Measurements from ENCODE around the gene ZNF57.
A peak's percentile ranks its signal among the peaks of the same experiment; 100 is the strongest.
"Not testable (repeated sequence)": the region's sequence is repeated elsewhere in the genome, so short reads cannot be mapped to it uniquely, and the experiment has no call there.

The ZNF57 gene
- total RNA-seq, result 0.14 to 6.4 (median 4.5) reads per million in 17 experiments

DNA sequence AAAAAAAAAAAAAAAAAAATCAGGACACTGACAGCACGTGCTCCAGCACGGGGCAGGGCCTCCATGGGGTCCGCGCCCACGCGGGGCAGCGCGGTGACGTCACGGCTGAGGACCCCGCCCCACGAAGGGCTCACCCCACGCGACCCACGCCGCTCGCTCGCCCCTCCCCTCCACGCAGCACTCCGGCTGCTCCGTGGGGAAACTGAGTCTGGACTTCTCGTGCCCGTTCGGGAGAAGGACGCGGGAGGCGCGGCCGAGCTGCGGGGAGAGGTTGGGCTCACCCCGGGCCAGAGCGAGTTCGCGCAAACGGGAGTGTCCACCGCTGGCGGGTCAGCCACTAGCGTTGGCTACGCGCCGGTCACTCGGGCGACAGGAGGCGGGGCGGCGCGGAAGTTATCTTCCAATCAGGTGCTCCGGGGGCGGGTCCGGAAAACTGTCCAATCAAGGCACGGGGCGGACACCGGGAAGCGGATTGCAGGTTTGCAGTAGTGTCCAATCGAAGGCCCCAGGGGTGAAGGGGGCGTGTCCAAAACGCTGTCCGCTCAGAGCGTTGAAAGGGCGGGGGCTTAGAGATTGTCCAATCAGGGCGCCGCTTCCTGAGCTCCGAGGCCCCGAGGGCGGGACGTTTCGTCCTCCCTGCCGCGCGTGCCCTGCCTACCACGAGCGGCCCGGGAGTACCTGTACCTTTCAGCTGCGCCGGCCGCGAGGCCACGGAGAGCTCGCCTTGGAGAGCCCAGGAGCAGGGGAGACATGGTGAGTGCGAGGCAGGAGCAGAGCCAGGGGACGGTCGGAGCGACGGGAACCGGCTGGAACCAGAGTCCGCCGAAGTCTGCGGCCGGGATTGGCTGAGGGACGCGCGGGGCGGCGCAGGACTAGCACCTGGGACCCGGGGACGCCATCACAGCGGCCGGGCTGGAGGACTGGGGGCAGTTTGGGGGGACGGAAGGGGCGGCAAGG, at the start of gene ZNF57:
Gene ZNF57 (plus strand): TSS at position 633 of the 957 bp plus-strand sequence. CDS start 118 bp downstream, at position 751.
- peak; percentile 99 to 100 (median 100) for DNase-seq

DNA sequence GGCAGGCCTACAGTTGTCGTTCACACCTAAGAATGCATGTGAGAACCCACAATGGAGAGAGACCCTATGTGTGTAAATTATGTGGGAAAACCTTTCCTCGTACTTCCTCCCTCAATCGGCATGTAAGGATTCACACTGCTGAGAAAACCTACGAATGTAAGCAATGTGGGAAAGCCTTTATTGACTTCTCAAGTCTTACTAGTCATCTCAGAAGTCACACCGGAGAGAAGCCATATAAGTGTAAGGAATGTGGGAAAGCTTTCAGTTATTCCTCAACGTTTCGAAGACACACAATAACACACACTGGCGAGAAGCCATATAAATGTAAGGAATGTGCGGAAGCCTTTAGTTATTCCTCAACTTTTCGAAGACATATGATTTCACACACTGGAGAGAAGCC, 48.1 kb upstream of the ZNF57 start:
- no peak for DNase-seq

DNA sequence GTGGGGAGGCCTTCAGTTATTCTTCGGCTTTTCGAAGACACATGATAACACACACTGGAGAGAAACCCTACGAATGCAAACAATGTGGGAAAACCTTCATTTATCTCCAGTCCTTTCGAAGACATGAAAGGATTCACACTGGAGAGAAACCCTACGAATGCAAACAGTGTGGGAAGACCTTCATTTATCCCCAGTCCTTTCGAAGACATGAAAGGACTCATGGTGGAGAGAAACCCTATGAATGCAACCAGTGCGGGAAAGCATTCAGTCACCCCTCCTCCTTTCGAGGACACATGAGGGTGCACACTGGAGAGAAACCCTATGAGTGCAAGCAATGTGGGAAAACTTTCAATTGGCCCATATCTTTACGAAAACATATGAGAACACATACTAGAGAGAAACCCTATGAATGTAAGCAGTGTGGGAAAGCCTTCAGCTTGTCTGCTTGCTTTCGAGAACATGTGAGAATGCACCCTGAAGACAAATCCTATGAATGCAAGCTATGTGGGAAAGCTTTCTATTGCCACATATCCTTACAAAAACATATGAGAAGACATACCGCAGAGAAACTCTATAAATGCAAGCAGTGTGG, 47.6 kb upstream of the ZNF57 start:
- no peak for DNase-seq

DNA sequence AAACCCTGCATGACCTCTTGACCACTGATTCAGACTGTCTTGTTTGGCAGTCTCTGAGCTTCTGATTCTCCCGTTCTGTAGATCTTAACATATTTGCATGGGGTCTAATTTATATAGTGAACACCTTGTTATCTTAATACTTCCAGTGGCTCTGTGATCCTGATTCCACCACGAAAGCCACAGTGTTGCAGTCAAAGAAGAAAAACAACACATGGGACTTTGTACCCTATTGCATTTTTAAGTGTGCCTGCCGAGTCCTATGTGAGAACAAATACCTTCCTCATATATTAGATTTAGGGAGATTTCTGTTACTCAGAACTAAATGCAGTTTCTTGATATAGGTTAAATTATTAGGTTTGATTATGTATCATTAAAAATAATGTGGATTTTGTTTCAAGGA, 45.9 kb upstream of the ZNF57 start:
- no peak for DNase-seq

DNA sequence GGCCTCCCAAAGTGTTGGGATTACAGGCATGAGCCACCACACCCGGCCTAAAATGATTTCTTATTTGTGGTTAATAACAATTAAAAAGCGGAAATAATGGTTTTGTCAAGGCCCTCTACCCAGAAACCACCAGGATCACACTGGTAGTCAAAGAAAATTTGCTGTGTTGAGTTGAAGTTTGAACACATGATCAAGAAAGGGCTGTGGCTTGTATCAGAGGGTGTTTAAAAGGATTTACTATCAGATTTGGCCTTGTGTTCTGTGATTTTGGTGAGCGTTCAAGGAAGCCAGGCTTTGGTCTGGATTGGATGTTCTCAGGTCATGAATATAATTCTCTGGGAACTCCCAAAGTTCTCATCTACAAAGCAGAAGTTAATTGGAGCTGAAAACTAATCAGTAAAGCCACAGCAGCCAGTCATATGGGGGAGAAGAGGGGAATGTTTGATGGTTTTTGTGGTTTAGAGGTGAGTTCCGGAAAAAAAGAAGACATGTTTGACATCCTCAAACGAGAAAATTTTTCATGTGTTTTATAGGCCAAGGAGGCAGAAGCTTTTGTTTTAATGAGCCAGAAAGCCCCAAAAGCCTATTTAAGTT, 44.2 kb upstream of the ZNF57 start:
- DNase-seq, result no peak

DNA sequence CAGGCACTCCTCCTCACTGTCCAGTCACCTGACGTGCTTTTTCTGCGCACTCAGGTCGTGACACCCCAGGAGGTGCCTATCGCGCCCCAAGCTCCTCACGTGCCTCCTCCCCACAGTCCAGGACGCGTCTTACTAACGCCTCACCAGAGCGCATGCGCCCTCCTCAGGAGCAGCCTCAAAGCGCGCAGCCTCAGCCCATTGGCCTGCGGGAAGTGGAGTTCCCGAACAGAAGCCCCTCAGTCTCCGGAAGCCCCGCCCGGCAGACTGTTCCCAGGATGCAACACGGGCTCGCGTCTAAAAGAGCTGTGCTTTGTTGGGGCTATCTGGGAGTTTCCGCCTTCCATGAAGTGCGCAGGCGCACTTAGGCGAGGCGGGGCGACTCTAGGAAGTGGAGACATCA, 41.9 kb upstream of the ZNF57 start:
- no peak for DNase-seq

DNA sequence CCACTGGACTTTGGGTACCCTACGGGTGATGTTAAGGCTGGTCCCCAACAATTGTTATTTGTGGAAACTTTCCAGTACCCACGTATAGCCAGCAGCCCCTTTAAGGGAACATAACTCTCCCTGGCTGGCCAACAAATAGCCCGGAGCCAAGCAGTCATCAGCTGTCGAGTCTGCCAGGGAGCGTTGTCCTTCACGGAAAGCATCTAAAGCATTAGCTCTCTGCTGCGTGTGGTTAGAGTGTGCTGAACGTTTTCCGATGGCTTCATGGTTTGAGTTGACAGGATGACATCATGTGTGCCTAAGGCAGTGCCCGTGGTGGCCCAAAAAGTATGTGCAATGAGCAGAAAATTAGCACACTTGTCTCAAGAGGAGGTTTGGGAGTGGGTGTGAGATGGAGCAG, 36.9 kb upstream of the ZNF57 start:
- DNase-seq, result no peak

DNA sequence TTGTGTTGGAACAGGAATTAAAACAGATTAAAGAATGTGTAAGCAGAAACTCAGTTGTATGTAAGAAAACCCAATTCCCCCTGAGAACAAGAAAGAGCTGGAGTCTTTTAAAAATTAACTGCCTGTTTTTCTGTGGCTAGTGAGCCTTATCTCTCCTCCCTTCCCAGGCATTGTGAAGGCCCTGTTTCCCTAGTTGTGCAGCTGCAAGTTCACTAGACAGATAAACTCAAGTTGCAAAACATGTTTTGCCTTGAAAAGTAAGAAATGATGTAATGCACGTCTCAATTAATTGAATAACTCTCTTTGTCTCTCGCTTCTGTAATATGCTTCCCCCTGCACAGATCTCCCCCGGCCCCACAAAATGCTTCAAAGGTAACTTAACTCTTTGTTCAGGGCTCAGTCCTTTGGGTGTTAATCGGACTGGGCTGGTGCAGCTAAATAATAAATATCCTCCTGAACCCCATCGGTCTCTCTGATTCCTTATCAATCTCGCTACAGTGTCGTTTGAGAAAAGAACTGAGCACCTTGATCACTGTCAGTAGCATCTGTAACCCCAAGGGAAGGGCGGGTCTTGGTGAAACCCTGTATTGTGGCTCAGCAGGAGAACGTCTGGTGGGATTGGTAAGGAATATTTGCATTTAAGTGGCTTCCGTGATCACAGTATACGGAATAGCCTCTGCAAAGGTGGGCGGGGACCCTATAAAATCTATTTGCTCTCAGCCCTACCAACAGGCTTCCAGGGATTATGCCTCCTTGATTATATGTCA, 35.2 kb upstream of the ZNF57 start:
- DNase-seq, result no peak

DNA sequence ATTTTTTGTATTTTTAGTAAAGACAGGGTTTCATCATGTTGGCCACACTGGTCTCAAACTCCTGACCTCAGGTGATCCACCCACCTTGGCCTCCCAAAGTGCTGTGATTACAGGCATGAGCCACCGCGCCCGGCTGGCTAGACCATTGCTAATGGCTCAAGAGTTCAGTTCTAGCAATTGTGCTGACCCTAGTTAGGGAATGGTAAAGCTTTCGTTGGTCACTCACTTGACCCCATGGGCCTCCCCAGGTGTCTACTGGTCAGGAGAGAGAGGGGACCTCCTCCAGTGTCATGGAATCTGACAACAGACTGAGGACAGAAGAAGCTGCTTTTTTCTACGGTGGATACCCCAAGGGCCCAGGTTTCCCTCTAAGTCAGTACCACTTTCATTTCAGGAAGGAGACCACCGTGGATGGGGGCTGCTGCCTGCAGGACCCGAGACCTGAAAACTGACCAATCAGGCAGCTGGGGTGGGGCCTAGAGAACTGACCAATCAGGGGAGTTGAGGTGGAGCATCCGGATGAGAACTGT, 34.2 kb upstream of the ZNF57 start:
- DNase-seq, result no peak

DNA sequence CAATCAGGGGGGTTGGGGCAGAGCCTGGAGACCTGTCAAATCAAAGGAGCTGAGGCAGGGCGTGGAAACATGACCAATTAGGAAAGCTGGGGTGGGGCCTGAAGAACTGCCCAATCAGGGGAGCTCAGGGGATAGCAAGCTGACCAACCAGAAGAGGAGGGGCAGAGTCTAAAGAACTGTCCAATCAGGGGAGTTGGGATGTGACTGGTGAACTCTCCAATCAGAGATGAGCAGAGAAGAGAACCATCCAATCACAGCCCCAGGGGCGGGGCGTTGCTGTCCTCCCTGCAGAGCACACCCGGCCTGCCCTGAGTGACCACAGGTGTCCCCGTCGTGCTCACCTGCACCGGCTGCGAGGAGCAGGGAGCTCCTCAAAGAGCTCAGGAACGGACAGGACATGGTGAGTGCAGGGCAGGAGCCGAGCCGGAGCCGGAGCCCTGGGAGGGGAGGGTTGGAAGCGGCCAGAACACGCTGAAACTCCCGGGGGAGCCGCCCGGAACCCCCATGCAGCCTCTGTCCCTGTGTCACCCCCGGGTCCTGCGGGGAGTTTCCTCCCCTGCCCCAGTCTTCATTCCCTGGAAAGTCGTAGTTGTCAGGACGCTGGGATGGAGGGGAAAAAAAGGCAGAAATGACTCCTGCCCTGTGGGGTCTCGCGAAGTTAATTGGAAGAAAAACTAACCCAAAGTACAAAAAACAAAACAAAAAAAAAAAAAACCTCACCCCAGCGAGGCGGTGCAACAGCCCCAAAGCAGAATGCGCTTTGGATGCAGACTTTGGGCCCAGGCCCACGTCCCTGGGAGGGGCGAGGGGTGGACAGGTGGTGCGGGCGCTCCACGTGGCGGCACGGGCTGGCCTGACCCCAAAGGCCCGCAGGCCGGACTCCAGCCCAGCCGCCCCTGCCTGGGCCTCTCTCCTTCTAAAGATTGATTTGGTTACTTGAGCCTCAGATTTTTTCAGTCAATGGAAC, 33.4 kb upstream of the ZNF57 start, which contains the start of gene ZNF556:
Gene ZNF556 (plus strand): TSS at position 311 of the 967 bp plus-strand sequence. CDS start 87 bp downstream, at position 398.
- DNase-seq, result peak in 1 of 4 experiments; percentile 6

DNA sequence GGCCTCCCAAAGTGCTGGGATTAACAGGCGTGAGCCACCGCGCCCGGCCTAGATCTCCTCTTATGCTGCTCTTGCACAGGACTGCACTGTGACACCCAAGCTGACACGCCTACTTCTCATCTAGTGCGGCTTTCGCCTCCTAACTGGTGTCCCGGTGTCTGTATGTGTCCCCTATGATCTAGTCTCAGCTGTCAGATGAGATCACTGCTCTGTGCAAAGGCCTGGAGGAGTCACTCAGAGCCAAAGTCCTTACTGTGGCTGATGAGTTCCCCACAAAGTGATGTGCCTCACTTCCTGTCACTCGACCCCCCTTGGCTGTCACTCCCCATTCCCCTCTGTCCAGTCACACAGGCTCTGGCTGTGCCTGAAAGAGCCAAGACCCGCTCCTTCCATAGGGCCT, 31.1 kb upstream of the ZNF57 start:
- peak in 3 of 4 experiments; percentile 12 to 34 (median 15) for DNase-seq

DNA sequence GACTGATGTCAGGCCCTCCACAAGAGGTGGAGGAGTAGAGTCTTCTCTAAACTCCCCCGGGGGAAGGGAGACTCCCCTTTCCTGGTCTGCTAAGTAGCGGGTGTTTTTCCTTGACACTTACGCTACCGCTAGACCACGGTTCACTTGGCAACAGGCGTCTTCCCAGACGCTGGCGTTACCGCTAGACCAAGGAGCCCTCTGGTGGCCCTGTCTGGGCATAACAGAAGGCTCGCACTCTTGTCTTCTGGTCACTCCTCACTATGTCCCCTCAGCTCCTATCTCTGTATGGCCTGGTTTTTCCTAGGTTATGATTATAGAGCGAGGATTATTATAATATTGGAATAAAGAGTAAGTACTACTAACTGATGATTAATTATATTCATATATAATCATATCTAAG, 28.6 kb upstream of the ZNF57 start:
- peak in 3 of 4 experiments; percentile 24 to 43 (median 35) for DNase-seq

DNA sequence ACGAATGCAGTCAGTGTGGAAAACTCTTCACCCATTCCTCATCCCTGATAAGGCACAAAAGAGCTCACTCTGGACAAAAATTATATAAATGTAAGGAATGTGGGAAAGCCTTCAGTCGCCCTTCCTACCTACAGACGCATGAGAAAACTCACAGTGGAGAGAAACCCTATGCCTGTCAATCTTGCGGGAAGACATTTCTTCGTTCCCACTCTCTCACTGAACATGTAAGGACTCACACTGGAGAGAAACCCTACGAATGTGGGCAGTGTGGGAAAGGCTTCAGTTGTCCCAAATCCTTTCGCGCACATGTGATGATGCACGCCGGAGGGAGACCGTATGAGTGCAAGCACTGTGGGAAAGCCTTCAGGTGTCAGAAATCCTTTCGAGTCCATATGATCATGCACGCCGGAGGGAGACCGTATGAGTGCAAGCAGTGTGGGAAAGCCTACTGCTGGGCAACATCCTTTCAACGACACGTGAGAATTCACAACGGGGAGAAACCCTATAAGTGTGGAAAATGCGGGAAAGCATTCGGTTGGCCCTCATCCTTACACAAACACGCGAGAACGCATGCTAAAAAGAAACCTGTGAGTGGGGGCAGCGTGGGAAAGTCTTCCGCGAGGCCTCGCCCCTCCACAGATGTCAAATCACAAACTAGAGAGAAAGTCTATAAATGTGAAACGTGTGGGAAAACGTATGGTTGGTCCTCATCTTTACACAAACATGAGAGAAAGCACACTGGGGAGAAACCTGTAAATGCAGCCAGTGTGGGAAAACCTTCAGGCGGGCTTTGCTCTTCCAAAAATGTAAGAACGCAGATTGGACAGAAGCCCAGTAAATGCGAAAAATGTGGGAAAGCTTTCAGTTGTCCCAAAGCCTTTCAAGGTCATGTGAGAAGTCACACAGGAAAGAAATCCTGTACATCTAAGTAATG, 23.1 kb upstream of the ZNF57 start:
- DNase-seq, result no peak

DNA sequence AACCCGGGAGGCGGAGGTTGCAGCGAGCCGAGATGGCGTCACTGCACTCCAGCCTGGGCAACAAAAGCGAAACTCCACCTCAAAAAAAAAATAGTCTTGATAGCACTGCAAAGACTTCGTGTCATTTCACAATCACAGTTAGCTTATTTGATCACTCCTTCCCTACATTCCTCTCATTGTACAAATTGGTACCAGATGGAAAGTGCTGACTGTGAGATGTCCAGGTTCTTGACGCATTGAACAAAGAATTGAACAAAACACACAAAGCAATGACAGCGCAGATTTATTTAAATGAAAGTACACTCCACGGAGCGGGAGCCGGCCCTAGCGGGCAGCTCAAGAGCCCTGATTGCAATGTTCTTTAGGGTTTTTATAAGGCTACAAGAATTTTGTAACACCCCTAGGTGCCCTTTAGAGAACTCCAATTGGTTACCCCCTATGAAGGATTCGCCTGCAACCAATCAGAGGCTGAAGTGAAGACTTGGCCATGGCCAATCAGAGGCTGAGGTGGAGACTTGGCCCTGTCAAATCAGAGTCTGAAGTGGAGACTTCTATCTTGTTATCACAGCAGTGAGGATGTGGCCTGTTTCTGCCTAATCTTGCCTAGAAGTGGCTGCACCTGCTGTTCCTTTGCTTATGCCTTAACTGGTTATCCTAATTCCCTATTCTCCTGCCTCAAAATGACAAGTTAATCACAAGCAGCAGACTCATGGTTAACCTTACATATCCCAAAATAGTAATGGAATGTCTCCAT, 16.9 kb upstream of the ZNF57 start:
- DNase-seq, result no peak

DNA sequence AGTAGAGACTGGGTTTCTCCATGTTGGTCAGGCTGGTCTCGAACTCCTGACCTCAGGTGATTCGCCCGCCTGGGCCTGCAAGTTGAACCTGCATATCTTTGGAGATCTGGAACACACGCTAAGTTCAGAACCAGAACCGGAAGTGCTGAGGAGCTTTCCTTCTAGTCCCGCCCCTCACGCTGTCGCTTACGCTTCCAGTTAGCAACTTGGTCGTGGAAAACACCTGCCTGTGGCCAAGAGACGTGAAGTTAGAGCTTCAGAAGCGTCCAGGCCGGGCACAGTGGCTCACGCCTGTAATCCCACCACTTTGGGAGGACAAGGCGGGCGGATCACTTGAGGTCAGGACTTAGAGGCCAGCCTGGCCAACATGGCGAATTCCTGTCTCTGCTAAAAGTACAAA, 15.0 kb upstream of the ZNF57 start:
- DNase-seq, result no peak

DNA sequence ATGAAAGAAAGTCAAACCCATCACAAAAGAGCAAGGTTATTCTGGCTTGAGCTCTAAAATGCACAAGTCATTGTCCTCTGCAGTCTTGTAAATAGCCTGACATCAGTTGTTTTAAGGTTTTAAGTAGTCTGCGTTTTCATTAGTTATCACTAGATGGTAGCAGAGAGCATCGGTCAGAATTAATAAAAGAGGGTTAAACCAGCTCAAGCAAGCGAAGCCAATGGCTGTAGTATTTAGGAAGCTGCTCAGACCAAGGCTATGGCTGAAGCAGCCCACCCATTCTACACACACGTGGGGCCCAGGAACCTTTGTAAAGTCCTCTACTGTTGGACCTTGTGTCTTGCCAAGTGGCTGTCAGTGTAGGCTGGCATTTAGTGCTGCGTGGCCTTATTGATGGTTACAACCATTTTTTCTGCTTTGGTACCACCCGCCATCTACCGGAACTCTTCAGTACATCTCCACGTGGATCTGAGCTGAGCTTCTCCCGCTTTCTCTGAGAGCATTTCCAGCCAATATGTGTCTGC, 13.3 kb upstream of the ZNF57 start:
- peak; percentile 42 to 77 (median 60) for DNase-seq

DNA sequence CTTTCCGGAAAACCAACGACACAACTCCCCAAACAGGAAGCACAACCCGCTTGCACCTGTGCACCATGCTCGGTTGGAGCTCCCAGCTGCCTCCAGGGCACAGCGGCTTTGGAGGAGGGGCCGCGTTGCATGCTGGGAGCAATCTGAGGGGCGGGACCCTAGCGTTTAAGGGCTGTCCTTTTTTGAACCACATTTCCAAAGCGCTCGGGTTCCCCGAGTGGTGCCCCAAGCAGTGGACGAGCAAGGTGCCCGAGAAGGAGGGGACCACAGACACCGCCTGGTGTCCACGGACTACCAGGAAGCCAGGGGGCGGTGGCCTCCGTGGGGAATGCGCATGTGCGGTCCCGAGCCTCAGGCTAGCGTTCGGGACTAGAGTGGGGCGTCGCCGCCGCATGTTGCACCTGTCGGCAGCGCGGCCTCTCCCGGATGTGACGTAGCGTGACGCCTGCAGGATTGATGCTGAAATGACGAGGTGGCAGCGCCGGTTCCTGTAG, 11.9 kb upstream of the ZNF57 start:
- DNase-seq, result peak; percentile 6 to 31 (median 28)

DNA sequence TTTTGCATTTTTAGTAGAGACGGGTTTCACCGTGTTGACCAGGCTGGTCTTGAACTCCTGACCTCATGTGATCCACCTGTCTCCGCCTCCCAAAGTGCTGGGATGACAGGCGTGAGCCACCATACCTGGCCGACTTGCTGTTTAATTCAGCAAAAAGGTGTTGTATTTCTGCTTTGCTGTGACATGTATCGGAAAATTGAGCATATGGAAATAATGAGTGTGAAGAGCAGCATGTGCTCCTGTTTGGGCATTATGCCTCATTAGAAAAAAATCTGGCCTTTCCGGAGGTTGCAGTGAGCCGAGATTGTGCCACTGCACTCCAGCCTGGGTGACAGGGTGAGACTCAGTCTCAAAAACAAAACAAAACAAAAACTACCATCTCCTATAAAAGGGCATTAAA, 10.2 kb upstream of the ZNF57 start:
- not testable (repeated sequence) for DNase-seq

DNA sequence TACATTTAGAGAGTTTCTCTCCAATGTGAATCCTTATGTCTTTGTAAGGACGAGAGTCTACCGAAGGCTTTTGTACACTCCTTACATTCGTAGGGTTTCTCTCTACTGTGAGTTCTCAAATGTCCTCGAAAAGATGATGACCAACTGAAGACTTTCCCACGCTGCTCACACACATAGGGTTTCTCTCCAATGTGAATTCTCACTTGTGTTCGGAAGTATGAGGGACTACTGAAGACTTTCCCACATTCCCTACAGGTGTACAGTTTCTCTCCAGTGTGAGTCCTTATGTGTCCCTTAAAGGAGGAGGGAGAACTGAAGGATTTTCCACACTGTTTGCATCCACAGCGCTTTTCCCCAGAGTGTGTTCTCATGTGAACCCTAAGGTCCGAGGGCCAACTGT, 4.0 kb upstream of the ZNF57 start:
- DNase-seq, result no peak

All from suppressor macrophage (primary cell).